K562 treated with DMSO at 1 percent for 12 hours (cell line): Measurements from ENCODE around the gene P2RY12. TPM values are rescaled to one million over a fixed set of nuclear protein-coding genes. Genes with fewer than 3 reads are reported as not detected.

Source experiments
- total RNA-seq: library from RNA; unstranded; fragments of 300-600 nt; gene quantifications from 2 replicates; pipeline ENCODE4 v1.2.3, GENCODE V29; 2022; ENCODE audit not compliant: insufficient read depth

P2RY12 gene
- total RNA-seq = not detected in 2 replicates

DNA sequence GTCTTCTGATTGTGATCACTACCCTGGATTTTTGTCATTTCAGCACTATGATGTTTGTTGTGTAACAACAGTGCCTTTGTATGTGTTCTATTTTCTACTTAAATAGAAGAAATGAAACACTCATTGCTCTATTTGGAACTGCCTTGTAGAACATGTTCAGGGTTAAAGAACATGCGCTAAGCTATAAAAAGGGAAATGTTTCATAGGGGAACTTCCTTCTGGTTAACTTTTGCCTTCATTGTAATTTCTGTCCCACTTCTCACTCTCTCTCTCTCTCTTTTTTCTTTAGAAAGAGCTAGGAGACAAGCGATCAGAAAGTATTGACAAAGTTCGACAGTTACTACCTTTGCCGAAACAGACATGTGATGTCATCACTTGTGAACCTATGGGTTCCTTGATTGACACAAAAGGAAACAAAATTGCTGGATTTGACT lies at the start of gene P2RY12:
Gene P2RY12, minus strand, starts transcription at position 13 of the 434 bp plus-strand sequence. CDS start 45,908 bp downstream, outside the sequence.

GRCh38 chr3:151329363-151329762 lies 55.2 kb downstream of the P2RY12 start, which contains the start of gene P2RY13:
Gene P2RY13, minus strand, starts transcription at chr3:151329549. Its CDS starts 21 bp downstream, at chr3:151329528.

GRCh38 chr3:151316267-151316991 lies 68.1 kb downstream of the P2RY12 start, which contains the start of gene GPR87:
Gene GPR87, minus strand, starts transcription at chr3:151316820. Its CDS starts 16,720 bp downstream, at chr3:151300100.

Other genes with a start within 250 kb of the P2RY12 start
- not detected in 2 replicates for gene GPR171, start 181.5 kb downstream of the P2RY12 start, total RNA-seq
- gene P2RY14, start 106.2 kb downstream of the P2RY12 start, total RNA-seq = not detected in 2 replicates
- gene GPR87, start 67.9 kb downstream of the P2RY12 start, total RNA-seq = not detected in 2 replicates
- not detected in 2 replicates for gene P2RY13, start 55.2 kb downstream of the P2RY12 start, total RNA-seq
- 0.37 TPM in 1 of 2 replicates, not detected in the other for gene IGSF10, start 76.3 kb upstream of the P2RY12 start, total RNA-seq